HG02938 (cell line): ENCODE results near the gene CALY.

Experiments used
- ATAC-seq: cut with Tn5 transposase; IDR thresholded peaks from one replicate; pipeline ENCODE4 v1.9.1; 2021; ENCODE audit warnings: mild to moderate bottlenecking, moderate library complexity; ENCODE audit not compliant: unreplicated experiment

Gene CALY

DNA sequence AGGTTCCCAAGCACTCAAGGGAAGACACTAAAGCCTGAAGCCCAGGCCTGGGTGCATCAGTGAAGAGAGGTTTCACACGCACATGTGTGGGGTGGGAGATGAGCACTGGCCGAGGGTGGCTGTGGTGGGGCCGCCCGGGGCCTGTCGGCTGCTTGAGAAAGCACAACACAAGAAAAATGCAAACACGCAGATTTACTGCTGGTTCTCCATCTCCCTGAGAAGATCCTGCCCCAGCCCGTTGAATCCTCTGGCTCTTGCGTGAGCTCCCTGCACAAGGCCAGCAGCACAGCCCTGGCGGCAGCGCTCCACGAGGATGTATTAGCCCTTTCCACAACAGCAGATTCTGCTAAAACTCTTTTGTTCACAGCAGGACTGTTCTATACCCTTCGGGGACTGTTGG, 21.8 kb downstream of the CALY start:
- no peak for ATAC-seq

DNA sequence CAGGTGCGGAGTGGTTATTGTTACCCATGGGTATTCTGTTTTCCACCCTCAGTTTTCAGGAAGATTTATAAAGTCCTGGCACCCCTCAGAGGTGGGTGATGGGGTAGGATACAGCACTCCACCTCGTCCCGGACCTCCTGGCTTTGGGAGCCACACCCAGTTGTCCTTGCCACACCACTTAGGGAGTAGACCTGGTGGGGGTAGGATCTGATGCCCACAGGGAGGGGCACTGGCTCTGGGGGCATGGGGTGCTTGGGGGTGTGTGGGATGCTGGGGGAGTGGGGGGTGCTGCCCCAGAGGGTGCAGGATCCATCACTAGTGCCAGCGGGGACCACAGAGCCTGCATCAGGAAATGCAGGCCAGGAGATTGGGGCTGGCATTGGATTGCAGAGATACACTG, 23.5 kb downstream of the CALY start:
- ATAC-seq = no peak

DNA sequence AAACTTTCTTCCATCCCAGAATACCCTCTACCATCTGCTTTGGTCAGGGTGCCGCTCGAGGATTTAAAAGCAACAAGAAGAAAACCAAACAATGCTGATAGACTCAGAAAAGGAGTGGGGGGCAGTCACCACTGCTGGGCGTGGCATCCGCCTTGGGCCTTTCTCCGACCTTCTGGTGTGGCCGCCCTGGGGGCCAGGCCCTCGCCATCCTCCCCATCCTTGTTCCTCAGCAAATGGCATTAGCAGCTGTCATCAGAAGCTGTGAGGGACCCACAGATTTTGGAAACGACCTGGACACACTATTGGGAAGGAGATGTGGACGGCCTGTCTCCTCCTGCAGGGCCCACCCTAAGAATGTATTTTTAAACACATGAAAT, 23.9 kb downstream of the CALY start:
- no peak for ATAC-seq

DNA sequence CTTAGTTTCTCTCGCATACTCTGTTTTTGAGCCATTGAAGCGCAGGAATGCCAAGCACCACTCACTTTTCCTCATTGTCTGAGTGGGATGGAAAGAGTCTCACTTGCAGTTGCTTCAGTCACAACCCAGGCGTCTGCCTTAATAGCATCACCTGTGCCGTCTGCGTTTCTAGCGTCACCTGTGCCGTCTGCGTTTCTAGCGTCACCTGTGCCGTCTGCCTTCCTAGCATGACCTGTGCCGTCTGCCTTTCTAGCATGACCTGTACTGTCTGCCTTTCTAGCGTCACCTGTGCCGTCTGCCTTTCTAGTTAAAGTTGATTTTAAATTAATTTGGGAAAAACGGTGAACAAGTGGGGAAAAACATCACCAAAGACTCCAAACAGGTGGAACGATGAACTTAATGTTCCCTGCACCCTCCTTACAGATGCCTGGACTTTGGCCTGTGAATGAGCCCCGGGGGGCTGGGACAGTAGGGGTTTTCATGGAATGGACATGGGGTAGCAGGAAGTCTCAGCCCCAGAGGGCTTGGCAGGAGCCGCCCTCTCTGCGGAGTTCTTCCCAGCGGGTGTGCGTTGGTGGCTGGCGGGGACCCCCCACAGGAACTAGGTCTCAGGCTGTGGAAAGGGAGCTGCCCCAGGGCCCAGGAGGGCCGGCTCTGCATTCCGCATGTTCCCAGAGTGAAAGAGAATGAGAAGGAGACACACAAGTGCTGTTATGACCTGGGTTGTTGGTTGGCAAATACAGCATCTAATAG, 24.5 kb downstream of the CALY start:
- no peak for ATAC-seq

DNA sequence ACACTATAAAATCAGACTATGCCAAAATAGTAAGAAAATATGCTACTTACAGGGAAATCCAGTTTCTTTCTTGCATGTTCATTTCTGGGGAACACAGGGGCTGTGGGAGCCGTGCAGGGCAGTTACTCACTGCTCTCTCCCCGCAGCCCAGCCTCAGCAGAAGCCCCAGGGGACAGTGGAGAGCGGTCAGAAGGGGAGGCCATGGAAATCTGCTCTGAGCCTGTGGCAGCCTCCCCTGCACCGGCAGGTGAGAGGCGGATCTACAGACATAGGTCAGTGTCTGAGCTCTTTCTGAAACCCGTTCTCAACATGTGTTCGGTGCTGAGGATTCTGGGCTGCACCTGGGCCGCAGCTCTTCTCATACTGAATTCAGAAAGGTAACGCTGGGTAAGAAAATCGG, 25.1 kb downstream of the CALY start:
- ATAC-seq = no peak

DNA sequence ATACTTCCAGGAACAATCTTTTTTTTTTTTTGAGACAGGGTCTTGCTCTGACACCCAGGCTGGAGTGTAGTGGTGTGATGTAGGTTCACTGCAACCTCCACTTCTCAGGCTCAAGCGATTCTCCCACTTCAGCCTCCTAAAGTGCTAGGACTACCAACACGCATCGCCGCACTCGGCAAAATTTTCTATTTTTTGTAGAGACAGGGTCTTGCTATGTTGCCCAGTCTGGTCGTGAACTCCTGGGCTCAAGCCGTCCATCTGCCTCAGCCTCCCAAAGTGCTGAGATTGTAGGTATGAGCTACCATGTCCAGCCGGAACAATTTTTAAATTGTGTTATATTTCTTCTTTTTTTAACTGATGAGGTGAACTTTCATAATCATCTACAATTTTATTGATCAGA, 25.9 kb downstream of the CALY start:
- ATAC-seq = no peak

DNA sequence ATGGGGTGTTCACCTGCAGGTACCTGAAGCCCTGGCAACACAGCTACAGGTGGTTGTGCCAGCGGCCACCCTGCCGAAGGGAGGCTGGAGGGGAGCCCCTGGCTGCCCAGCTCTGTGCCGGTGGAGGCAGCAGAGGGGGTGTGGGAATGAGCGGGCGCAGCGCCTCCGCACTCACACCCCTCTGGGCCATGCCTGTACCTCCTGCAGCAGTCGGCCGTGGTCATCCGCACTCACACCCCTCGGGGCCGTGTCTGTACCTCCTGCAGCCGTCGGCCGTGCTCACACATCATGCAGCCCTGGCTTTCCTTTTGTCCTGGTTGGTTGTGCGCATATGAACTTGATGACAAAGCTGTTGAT, 26.3 kb downstream of the CALY start:
- ATAC-seq = no peak

DNA sequence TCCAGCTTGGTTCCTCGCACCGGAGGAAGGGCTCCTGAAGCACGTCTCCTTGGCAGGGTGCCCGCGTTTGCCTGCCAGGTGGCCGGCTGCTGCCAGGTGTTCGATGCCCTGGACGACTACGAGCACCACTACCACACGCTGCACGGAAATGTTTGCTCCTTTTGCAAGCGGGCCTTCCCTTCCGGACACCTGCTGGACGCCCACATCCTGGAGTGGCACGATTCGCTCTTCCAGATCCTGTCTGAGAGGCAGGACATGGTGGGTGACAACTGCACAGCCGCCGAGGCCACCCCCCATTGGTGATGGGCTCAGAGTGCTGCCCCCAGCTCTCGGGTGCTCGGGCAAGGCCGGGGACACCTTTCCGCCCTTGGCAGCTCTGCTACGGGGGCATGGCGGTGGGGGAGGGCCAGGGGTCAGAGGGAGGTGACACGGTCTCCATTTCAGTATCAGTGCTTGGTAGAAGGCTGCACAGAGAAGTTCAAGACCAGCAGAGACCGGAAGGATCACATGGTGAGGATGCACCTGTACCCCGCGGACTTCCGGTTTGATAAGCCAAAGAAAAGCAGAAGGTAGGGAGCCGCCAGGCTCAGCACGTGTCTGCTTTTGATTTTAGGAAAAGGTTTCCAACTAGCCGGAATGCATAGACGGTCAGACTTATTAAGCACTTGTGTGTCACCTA, 26.8 kb downstream of the CALY start:
- ATAC-seq = no peak

DNA sequence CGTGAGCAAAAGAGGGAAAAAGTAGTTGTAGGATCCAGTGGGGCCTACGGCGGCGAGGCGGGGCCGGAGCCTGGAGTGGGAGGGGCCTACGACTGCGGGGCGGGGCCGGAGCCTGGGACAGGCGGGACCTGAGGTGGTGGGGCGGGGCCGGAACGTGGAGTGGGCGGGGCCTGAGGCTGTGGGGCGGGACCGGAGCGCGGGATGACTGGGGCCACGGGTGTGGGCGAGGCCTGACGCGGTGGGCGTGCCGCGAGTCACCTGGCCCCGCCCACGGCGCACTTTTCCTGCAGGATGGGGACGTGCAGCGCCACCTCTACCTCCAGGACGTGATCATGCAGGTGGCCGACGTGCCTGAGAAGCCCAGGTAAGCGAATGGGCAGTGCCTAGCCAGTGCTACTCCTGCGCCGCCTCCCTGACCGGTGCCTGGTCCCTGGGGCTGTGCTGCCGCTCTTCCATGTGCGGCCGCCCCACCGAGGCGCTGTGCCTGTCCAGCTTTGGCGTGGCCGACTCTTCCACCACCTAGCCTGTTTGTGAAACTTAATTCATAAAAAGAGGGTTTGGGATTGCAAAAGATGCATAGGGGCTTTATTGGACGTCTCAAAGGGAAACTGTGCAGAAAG, 27.5 kb downstream of the CALY start:
- ATAC-seq = peak; percentile 62

DNA sequence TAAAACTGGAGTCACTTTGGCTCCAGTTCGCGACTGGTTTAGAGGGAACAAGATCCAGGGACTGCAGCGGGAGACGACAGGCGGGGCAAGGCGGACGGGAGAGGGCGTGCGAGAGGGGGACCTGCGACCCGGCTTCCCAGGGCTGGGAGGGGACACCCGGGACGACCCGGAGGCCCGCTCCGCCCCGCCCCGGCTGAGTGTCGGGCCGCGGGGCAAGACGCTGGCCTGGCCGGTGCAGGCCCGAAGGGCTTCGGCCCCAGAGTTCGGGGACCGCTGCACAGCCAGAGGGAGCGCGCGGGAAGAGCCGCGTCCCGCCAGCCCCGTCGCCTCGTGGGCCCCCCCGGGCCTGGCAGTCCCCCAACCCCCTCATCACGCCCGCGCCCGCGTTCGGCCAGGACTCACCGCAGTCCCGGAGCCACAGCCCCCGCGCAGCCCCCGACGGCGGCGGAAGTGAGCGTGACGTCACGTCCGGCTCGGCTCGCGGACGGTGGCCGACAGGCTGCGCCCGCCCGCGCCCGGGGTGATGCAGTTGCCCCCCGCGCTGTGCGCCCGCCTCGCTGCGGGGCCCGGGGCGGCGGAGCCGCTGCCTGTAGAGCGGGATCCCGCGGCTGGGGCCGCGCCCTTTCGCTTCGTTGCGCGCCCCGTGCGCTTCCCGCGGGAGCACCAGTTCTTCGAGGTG, 28.1 kb downstream of the CALY start, which contains the start of the genes TUBGCP2 and ZNF511:
Gene TUBGCP2 (minus strand): TSS at position 452 of the 679 bp plus-strand sequence. CDS start 5,931 bp downstream, outside the sequence.
Gene ZNF511 (plus strand): TSS at position 494 of the 679 bp plus-strand sequence. CDS start 30 bp downstream, at position 524.
- peak; percentile 59 for ATAC-seq

DNA sequence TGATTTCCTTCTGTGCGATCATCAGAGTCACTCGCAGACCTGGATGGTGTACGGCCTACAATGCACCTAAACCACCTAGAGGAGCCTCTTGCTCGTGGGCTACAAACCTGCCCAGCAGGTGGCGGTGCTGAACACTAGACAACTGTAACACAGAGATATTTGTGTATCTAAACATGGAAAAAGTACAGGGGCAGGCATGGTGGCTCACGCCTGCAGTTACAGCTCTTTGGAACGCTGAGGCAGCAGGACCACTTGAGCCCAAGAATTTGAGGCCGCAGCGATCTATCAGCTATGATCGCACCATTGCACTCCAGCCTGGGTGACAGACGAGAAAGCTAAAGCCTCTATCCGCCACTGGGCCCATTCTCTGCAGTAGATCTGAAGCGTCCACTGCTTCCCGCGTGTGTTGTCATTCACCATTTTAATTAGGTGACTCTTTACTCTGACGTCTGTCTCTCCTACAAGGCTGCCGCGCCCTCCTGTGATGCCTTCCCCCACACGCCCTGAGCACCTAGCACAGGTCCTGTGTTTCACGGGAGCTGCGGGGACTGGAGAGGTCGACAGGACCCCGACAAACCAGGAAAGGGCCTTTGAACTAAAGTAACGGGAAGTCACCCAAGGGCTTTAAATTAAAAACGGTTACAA, 28.8 kb downstream of the CALY start:
- ATAC-seq = peak; percentile 55

DNA sequence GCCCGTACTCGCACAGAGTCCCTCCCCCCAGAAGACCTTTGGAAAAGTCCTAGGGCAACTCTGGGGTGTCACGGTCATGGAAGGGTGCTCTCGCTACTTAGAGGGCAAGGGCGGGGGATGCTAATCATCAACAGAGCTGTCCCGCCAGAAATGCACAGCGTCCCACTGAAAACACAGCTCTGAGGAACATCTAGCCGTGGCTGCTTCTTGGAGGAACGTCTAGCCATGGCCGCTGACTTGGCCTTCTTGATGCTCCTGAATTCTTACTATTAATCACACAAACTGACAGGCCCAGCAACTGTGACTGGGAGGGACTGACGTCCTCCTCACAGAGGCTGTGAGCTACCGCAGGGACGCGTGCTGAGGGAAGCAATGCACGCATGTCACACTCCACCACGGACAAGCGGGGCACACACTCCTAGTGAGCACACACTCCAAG, 29.7 kb downstream of the CALY start:
- no peak for ATAC-seq

DNA sequence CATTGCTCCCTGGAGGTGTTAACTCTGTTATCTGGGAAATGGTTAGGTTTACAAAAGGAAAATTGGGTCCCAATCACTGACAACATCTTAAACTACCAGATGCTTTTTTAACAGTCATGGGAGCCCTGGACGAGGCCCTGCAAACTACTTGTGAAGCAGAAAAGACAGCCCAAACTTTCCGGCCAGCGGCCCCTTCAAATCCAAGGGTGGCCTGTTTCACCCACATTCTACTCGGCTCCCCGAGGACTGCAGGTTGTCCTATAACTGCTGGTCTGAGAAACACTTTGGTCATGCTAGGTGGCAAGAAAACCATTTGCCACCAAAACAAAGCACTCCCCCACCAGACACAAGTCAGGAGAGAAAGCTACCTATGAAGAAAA, 30.6 kb downstream of the CALY start:
- no peak for ATAC-seq

DNA sequence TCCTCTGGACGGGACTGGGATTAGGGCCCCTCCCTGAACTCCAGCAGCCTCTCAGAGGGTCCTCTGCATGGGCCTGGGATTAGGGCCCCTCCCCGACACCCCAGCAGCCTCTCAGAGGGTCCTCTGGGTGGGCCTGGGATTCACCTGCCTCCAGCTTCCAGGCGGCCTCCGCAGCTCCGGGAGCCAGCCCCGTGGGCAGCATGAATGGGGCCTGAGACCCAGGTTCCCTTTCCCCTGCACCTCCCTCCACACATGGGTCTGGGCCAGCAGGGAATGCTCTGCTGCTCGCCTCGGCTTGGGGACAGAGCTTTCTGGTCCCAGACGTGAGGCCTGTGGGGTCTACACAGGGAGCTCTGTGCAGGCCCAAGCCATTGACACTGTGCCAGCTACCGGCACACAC, 33.5 kb downstream of the CALY start:
- no peak for ATAC-seq

DNA sequence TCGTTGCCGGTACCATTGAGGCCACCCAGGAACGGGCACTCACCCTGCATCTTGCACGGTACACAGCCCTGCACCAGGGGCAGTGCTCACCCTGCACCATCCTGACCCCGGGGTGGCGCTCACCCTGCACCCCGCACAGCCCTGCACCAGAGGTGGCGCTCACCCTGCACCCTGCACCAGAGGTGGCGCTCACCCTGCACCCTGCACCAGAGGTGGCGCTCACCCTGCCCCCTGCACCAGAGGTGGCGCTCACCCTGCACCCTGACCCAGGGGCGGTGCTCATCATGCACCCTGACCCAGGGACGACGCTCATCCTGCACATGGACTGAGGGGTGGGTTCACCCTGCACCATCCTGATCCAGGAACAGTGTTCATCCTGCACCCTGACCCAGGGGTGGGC, 34.5 kb downstream of the CALY start:
- ATAC-seq = no peak

DNA sequence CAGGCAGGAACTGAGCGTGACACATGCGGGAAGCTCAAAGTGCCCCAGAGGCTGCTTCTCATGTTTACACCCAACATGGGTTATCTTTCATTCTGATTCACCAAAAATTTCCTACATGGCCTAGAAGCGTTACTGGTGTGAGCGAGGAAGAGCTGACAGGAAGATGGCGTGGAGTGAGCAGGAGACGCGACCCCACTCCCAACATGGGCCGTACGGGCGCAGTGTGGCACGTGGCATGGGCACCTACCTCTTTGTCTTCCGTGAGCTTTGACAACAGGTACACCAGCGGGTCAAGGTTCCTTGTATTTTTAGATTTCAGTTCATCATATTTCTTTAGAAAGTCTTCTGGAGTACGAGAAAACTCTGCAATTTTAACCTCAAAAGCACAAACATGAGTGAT, 37.0 kb downstream of the CALY start:
- ATAC-seq = no peak

DNA sequence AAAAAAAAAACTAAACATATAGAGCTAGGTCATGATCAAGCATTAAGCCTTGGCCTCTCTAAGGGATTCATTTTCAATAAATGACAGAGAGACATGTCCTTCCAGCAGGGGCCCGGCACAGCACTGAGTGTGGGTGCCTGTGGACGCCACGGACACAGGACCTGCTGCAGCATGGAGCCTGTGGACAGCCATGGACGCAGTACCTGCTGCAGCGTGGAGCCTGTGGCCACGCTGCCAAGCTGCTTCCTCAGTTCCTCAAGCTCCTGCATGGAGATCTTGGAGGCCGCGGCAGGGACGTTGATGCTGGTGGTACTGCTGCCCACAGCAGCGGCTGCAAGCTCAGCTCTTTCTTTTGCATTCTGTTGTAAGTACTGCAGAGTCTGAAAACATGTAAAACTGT, 37.5 kb downstream of the CALY start:
- no peak for ATAC-seq

DNA sequence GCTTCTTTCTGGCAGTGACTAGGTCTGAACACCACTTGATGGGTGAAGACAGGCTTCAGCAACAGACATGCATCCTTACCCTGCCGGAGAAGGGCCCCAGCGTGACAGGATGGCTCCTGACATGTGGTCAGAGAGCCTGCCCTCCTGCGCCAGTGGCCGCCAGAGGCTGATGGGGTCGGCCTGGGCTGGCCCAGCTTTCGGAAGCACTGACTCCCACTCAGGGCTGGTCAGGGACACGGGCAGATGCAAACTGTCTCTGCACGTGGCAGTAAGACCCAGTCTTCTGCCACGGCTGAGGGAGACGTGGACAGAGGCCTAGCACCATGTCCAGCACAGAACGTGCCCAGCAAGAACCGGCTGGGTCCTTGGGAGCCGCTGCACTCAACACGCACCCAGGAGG, 38.2 kb downstream of the CALY start:
- no peak for ATAC-seq

DNA sequence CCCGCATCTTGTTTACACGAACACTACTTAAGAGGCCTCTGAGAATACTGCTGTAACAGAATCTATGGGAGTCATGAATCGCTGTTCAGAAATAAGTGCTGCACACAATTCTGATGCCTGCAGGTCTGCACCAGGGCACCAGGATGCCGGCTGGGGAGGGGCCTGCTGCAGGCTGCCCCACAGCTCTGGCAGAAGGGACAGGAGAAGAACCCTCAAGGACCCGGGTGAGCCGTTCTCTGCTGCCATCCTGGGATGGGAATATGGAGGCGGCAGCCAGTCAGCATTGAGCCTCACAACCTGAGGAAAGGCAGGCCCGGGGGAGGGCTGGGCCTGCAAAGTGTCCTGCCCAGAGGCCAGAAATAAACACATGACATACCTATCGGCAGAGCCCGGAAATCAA, 39.2 kb downstream of the CALY start:
- ATAC-seq = no peak

DNA sequence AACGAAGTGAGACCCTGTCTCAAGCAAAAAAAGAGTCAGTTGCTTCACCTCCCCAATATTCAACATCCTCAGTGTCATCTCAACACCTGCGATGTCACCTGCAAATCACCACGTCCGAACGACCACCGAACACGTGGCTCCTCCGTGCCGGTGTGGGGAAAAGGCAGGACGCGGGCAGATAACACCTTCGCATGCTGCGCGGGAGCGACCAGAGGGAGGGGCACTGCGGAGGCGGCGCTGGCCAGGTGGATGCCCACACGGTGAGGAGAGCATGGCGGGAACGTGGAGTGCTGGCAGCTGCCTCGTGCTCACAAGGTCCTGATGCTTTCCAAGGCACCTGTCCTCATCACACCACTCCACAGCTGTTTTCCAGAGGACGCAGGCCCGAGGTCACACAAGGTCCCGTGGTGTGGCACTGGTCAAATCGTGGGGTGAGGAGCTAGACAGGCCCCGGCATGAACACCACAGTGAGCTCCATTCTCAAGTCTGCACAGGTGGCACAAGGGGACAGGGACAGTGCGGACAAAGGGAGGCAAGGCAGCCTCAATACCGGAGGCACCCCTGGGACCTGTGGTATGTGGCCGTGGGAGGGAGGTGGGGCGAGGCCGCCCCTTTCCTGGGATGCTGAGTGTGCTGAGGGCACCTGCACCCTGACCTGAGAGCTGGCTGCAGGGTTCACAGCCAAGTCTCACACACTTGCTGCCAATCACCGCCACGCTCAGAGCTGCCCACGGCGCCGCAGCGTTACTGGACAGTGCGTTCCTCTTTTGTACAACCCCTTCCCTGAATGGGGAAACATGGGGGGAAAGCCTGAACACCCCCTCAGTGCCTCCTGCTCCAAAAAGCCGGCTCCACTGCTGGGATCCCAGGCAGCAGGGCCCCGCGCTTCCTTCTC, 41.0 kb downstream of the CALY start:
- ATAC-seq = no peak
